K562 (cell line): ENCODE data around the gene PACSIN1. TPM values are rescaled to one million over a fixed set of nuclear protein-coding genes. Genes with fewer than 3 reads are reported as not detected.

Source experiments
- BRD4 ChIP-seq: fragments of 200-600 bp; sonication (generic); IDR thresholded peaks from 2 replicates; pipeline ENCODE4 v1.6.1; 2017; ENCODE audit warnings: inconsistent platforms
- CEBPG ChIP-seq, 3 experiments: fragments of 200-800 bp in 1 of 3; sonication (Bioruptor generic) in 1 of 3; sonication (generic) in 1 of 3; formaldehyde crosslinking in 1 of 3; IDR thresholded peaks in 2 of 3; conservative IDR thresholded peaks in 1 of 3; 2 replicates each; pipeline versions ENCODE4 v1.6.1 to v1.8.0; 2016 to 2022; ENCODE audit warnings: missing compliant biosample characterization in 2 of 3, missing genetic modification characterization in 2 of 3, mild to moderate bottlenecking in 1 of 3, missing genetic modification reagents in 1 of 3
- EP400 ChIP-seq: fragments of 450-650 bp; IDR thresholded peaks from 2 replicates; pipeline ENCODE4 v1.6.1; 2017; ENCODE audit warnings: antibody characterized with exemption, mild to moderate bottlenecking, moderate library complexity
- FOXK2 ChIP-seq, 2 experiments: fragments of 450-650 bp; IDR thresholded peaks in 1 of 2; conservative IDR thresholded peaks in 1 of 2; 2 replicates each; pipeline ENCODE4 v1.6.1; 2016; ENCODE audit warnings: low read depth in 2 of 2, mild to moderate bottlenecking in 1 of 2
- KHSRP ChIP-seq: fragments of 450-650 bp; IDR thresholded peaks from 2 replicates; pipeline ENCODE4 v1.6.1; 2017
- MECOM ChIP-seq: fragments of 250-450 bp; sonication (Bioruptor Pico); IDR thresholded peaks from 2 replicates; pipeline ENCODE4 v1.8.0; 2022; ENCODE audit warnings: inconsistent platforms
- MTA1 ChIP-seq: fragments of 450-650 bp; IDR thresholded peaks from 2 replicates; pipeline ENCODE4 v1.6.1; 2017; ENCODE audit warnings: borderline replicate concordance
- NFE2L1 ChIP-seq: fragments of 450-650 bp; IDR thresholded peaks from 2 replicates; pipeline ENCODE4 v1.6.1; 2016; ENCODE audit warnings: missing genetic modification characterization, low read depth, mild to moderate bottlenecking, missing compliant biosample characterization, moderate library complexity, borderline replicate concordance
- NR1H2 ChIP-seq: sonication (generic); formaldehyde crosslinking; IDR thresholded peaks from 2 replicates; pipeline ENCODE4 v1.4.0; 2020; ENCODE audit warnings: mild to moderate bottlenecking, missing genetic modification reagents
- NR2F6 ChIP-seq: fragments of 450-650 bp; formaldehyde crosslinking; IDR thresholded peaks from 2 replicates; pipeline ENCODE4 v1.4.0; 2020; ENCODE audit warnings: mild to moderate bottlenecking
- NR4A1 ChIP-seq, 2 experiments: fragments of 250-450 bp in 1 of 2; fragments of 450-650 bp in 1 of 2; sonication (Bioruptor Pico) in 1 of 2; IDR thresholded peaks; 2 replicates each; pipeline versions ENCODE4 v1.4.0 to v1.6.1; 2016 to 2020; ENCODE audit warnings: mild to moderate bottlenecking in 2 of 2, missing compliant biosample characterization in 1 of 2, missing genetic modification characterization in 1 of 2, moderate library complexity in 1 of 2
- RBBP5 ChIP-seq: fragments of 200-600 bp; sonication (generic); IDR thresholded peaks from 2 replicates; pipeline ENCODE4 v1.6.1; 2012; ENCODE audit warnings: borderline replicate concordance, mild to moderate bottlenecking, low read length, control low read depth, inconsistent platforms; ENCODE audit not compliant: insufficient read depth, poor library complexity, severe bottlenecking
- RBM15 ChIP-seq: fragments of 200-400 bp; formaldehyde crosslinking; IDR thresholded peaks from 2 replicates; pipeline ENCODE4 v1.6.1; 2018; ENCODE audit warnings: mild to moderate bottlenecking, low read length, moderate library complexity; ENCODE audit not compliant: insufficient read depth
- SP2 ChIP-seq: IDR thresholded peaks from 2 replicates; pipeline ENCODE4 v1.6.1; 2011; ENCODE audit warnings: mild to moderate bottlenecking, low read depth, low read length, moderate library complexity; ENCODE audit not compliant: poor library complexity, severe bottlenecking; ENCODE audit errors: extremely low read depth
- SRSF7 ChIP-seq: fragments of 200-400 bp; formaldehyde crosslinking; optimal IDR thresholded peaks from 2 replicates; pipeline ENCODE3; 2017; ENCODE audit warnings: mild to moderate bottlenecking, low read depth, low read length
- STAG1 ChIP-seq: sonication (generic); formaldehyde crosslinking; IDR thresholded peaks from 2 replicates; pipeline ENCODE4 v1.5.0; 2020; ENCODE audit warnings: missing genetic modification reagents, borderline replicate concordance
- STAT6 ChIP-seq: sonication (generic); formaldehyde crosslinking; IDR thresholded peaks from 2 replicates; pipeline ENCODE4 v1.8.1; 2023; ENCODE audit warnings: mild to moderate bottlenecking, missing genetic modification reagents
- TGIF2 ChIP-seq: sonication (generic); formaldehyde crosslinking; IDR thresholded peaks from 2 replicates; pipeline ENCODE4 v1.8.1; 2022; ENCODE audit warnings: mild to moderate bottlenecking, missing genetic modification reagents, moderate library complexity
- ZNF316 ChIP-seq: fragments of 450-650 bp; IDR thresholded peaks from 2 replicates; pipeline ENCODE4 v1.6.1; 2016
- ZNF696 ChIP-seq: fragments of 250-450 bp; sonication (Bioruptor Pico); conservative IDR thresholded peaks from 2 replicates; pipeline ENCODE4 v1.4.0; 2020; ENCODE audit warnings: mild to moderate bottlenecking, moderate library complexity
- ZSCAN32 ChIP-seq: fragments of 450-650 bp; formaldehyde crosslinking; IDR thresholded peaks from 2 replicates; pipeline ENCODE4 v1.4.0; 2020; ENCODE audit warnings: mild to moderate bottlenecking, moderate library complexity
- polyA plus RNA-seq, 8 experiments: library from polyadenylated mRNA; depleted of rRNA in 4 of 8; stranded (reverse) in 5 of 8; unstranded in 3 of 8; fragments of >200 nt; fragmentation: Nextera tagmentation in 2 of 8; fragmentation: Illumina TruSeq in 1 of 8; extraction: Ambion mirVana in 2 of 8; extraction: Trizol in 1 of 8; gene quantifications; 2 replicates each; pipeline versions ENCODE4 v1.2.1 to v1.2.3, GENCODE V29; 2011 to 2014; ENCODE audit warnings: inconsistent platforms in 1 of 8, missing spikeins in 1 of 8
- total RNA-seq, 7 experiments: library from RNA; depleted of rRNA in 6 of 7; stranded (reverse); fragments of >200 nt in 6 of 7; fragmentation: Illumina TruSeq in 2 of 7; extraction: Trizol in 2 of 7; gene quantifications; 2 replicates each; pipeline versions ENCODE4 v1.2.1 to v1.2.3, GENCODE V29; 2011 to 2021; ENCODE audit warnings: low replicate concordance in 1 of 7
- TF ChIP-seq, protein P1 (sequence below): fragments of 450-650 bp; IDR thresholded peaks from 2 replicates; pipeline ENCODE4 v1.6.1; 2016; ENCODE audit warnings: borderline replicate concordance

The PACSIN1 gene
- total and polyA plus RNA-seq, 9 of the 15 experiments (the other 6 are each of a cell fraction or from before 2014, with no cell fraction given), result 0.01 to 1.7 (median 0.45) TPM

DNA sequence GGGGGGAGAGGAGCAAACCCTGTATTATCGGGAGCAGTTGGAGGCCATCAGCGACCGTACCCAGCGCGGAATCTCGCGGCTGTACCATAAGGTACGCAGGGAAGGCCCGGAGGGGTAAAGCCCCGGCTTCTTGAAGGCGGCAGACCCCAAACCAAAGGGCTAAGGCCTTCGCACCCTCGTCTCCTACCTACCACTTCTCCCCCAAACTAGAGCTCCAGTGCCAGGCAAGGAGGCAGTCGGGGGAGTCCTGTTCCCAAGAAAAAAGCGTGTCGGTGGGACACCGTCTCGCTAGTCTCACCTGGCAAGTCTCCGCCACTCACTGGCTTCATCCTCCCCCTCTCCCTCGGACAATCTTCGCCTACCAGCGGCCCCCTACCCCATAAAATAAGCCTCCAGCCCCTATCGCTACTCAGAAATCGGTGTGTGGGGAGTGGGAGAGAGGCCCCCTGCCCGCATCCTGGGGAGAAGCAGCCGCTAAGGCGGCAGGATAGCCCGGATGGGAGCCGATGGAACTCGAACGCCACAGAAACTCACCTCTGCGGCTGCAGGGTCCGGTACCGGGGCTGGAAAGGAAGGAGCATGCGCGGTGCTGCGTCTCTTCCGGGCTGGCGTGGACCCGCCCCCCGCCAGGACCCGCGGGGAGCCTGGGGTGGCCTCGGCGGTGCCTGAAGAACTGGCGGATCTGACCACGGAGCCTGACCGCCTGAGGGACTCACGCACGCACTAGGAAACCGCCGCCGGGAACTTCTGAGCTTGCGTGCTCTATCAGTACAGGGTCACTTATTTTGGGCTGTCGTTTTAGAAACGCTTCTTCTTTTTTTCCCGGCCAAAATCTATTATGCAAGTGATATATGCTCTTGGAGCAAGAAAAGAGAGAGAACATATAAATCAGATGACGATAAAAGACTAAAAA, 40.1 kb upstream of the PACSIN1 start, which contains the start of gene RPS10 (continued):
- 0 out of 2 replicates have a peak, but pooled peaks have one; percentile 15 for TF ChIP-seq MECOM
- TF ChIP-seq TGIF2 (CRISPR knock-in tag), result no peak
- TF ChIP-seq STAT6 (CRISPR knock-in tag), result 0 out of 2 replicates have a peak, but pooled peaks have one; percentile 68
- no peak for TF ChIP-seq NR1H2
- peak; percentile 34; the same call in 1 of the 2 replicates for TF ChIP-seq NR2F6 (CRISPR knock-in tag)
- TF ChIP-seq RBBP5, result peak; percentile 100
- peak; percentile 98 for TF ChIP-seq BRD4
- TF ChIP-seq NR4A1 (CRISPR knock-in tag; IDR thresholded peaks at IDR 0.05), result 0 out of 2 replicates have a peak, but pooled peaks have one; percentile 71
- peak; percentile 63; the same call in 1 of the 2 replicates for TF ChIP-seq NR4A1 (tag; IDR thresholded peaks at IDR 0.05)
- peak; percentile 99 for TF ChIP-seq EP400
- TF ChIP-seq, protein P1, sequence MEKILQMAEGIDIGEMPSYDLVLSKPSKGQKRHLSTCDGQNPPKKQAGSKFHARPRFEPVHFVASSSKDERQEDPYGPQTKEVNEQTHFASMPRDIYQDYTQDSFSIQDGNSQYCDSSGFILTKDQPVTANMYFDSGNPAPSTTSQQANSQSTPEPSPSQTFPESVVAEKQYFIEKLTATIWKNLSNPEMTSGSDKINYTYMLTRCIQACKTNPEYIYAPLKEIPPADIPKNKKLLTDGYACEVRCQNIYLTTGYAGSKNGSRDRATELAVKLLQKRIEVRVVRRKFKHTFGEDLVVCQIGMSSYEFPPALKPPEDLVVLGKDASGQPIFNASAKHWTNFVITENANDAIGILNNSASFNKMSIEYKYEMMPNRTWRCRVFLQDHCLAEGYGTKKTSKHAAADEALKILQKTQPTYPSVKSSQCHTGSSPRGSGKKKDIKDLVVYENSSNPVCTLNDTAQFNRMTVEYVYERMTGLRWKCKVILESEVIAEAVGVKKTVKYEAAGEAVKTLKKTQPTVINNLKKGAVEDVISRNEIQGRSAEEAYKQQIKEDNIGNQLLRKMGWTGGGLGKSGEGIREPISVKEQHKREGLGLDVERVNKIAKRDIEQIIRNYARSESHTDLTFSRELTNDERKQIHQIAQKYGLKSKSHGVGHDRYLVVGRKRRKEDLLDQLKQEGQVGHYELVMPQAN, result peak; percentile 88
- no peak for TF ChIP-seq ZNF316
- TF ChIP-seq ZNF696 (CRISPR knock-in tag), result no peak
- no peak for TF ChIP-seq KHSRP
- TF ChIP-seq SP2, result no peak
- TF ChIP-seq STAG1, result no peak
- TF ChIP-seq SRSF7, result no peak
- TF ChIP-seq MTA1, result no peak; the same call in 1 of the 2 replicates
- TF ChIP-seq NFE2L1, result no peak
- TF ChIP-seq ZSCAN32, result 0 out of 2 replicates have a peak, but pooled peaks have one; percentile 48
- 0 out of 4 replicates have a peak, but pooled peaks of 1 of the 2 experiments have one; percentile 24 for TF ChIP-seq FOXK2 (conservative IDR thresholded peaks at IDR 0.05 in 1 of 2, IDR thresholded peaks at IDR 0.05 in 1 of 2; ENCODE audit: low read depth in 2 of 2)
- TF ChIP-seq CEBPG (CRISPR knock-in tag; IDR thresholded peaks at IDR 0.05), result no peak
- no peak for TF ChIP-seq CEBPG (tag; conservative IDR thresholded peaks at IDR 0.05 in 1 of 2, IDR thresholded peaks at IDR 0.05 in 1 of 2)
- TF ChIP-seq RBM15, result no peak
